Measurements from ENCODE around the gene RBMX. TPM values are rescaled to one million over a fixed set of nuclear protein-coding genes. Genes with fewer than 3 reads are reported as not detected.
"Not testable (repeated sequence)": the region's sequence is repeated elsewhere in the genome, so short reads cannot be mapped to it uniquely, and the experiment has no call there.

Gene RBMX
- 100 to 1,000 TPM; 158 to 329 (median 317) TPM for total RNA-seq

- WGBS, 2 donors (ENCODE audit: low coverage in 1 of 2), result 0 to 46% methylated on average over 5 to 9 of the region's 34 CpGs
- peak; percentile 97 to 98 for TF ChIP-seq POLR2A (IDR thresholded peaks at IDR 0.05)
- no peak for TF ChIP-seq CTCF (IDR thresholded peaks at IDR 0.05)
- TF ChIP-seq EP300 (IDR thresholded peaks at IDR 0.05), result no peak
- peak; percentile 100 for TF ChIP-seq POLR2AphosphoS5 (IDR thresholded peaks at IDR 0.05)
- peak; percentile 96 for ATAC-seq
These were observed at the start of gene RBMX for GRCh38 chrX:136880452-136881013. Gene RBMX (minus strand): TSS chrX:136880725. CDS start chrX:136879427, 1,298 bp downstream.

GRCh38 chrX:136921438-136921837 lies 40.9 kb upstream of the RBMX start:
- not testable (repeated sequence) for H3K27ac ChIP-seq, H3K36me3 ChIP-seq, ATAC-seq, H3K4me1 ChIP-seq, H3K27me3 ChIP-seq, H3K9me3 ChIP-seq, H3K4me3 ChIP-seq
- WGBS, 2 donors (ENCODE audit: low coverage in 1 of 2), result no CpG with 5 or more reads among the region's 25 CpGs

More at GRCh38 chrX:136880452-136881013, at the start of gene RBMX:
- Histone ChIP-seq H3K9me3 (no peaks in the 10 kb centered on the region), H3K27ac (peak within 1 kb of the TSS; percentile 91 to 97 (median 94)), H3K4me3 (peak within 1 kb of the TSS; percentile 78 to 91), H3K27me3 (no peaks in the 10 kb centered on the region), H3K36me3 (peaks cover 0 to 28% of the 10 kb centered on the region in 2 donors), H3K4me1 (peaks cover 0 to 30% (median 0%) of the 10 kb centered on the region in 3 donors)

GRCh38 chrX:136920001-136920400 lies 39.5 kb upstream of the RBMX start:
- no peak for ATAC-seq
- no peak overlapping the region for H3K27ac ChIP-seq
- no peaks in the 10 kb centered on the region for H3K4me1 ChIP-seq
- no peaks in the 10 kb centered on the region for H3K36me3 ChIP-seq
- H3K9me3 ChIP-seq, result no peaks in the 10 kb centered on the region
- TF ChIP-seq CTCF (IDR thresholded peaks at IDR 0.05), result no peak
- no peak for TF ChIP-seq EP300 (IDR thresholded peaks at IDR 0.05)
- no peak for TF ChIP-seq POLR2A (IDR thresholded peaks at IDR 0.05)
- TF ChIP-seq POLR2AphosphoS5 (IDR thresholded peaks at IDR 0.05), result no peak
- no peak overlapping the region for H3K4me3 ChIP-seq
- no peaks in the 10 kb centered on the region for H3K27me3 ChIP-seq

GRCh38 chrX:136916827-136917226 lies 36.3 kb upstream of the RBMX start:
- no peak overlapping the region for H3K4me3 ChIP-seq
- TF ChIP-seq EP300 (IDR thresholded peaks at IDR 0.05), result no peak
- TF ChIP-seq CTCF (IDR thresholded peaks at IDR 0.05), result no peak
- TF ChIP-seq POLR2AphosphoS5 (IDR thresholded peaks at IDR 0.05), result no peak
- no peak for TF ChIP-seq POLR2A (IDR thresholded peaks at IDR 0.05)
- 60% methylated on average over 1 of the region's 2 CpGs; no CpG with 5 or more reads in 1 of the 2 donors for whole genome bisulfite sequencing, 2 donors (ENCODE audit: low coverage in 1 of 2)
- H3K36me3 ChIP-seq, result no peaks in the 10 kb centered on the region
- no peaks in the 10 kb centered on the region for H3K4me1 ChIP-seq
- no peaks in the 10 kb centered on the region for H3K9me3 ChIP-seq
- H3K27ac ChIP-seq, result no peak overlapping the region
- H3K27me3 ChIP-seq, result no peaks in the 10 kb centered on the region
- no peak for ATAC-seq

GRCh38 chrX:136911661-136912060 lies 31.1 kb upstream of the RBMX start:
- not testable (repeated sequence) for H3K27me3 ChIP-seq, H3K27ac ChIP-seq, ATAC-seq, H3K4me3 ChIP-seq, H3K36me3 ChIP-seq, H3K9me3 ChIP-seq
- H3K4me1 ChIP-seq, result peaks cover 0 to 16% (median 0%) of the 10 kb centered on the region in 3 donors
- 52 to 81% methylated on average over 5 to 7 of the region's 7 CpGs for WGBS, 2 donors (ENCODE audit: low coverage in 1 of 2)

GRCh38 chrX:136911253-136911652 lies 30.7 kb upstream of the RBMX start:
- Histone ChIP-seq H3K27me3 (no peaks in the 10 kb centered on the region), H3K36me3 (no peaks in the 10 kb centered on the region), H3K27ac (peak overlapping the region in 1 of 4 donors; percentile 88), H3K9me3 (no peaks in the 10 kb centered on the region), H3K4me3 (peak overlapping the region in 1 of 2 donors; percentile 6), H3K4me1 (peaks cover 0 to 16% (median 0%) of the 10 kb centered on the region in 3 donors)
- ATAC-seq, result no peak
- 18 to 44% methylated on average over 1 to 3 of the region's 3 CpGs for WGBS, 2 donors (ENCODE audit: low coverage in 1 of 2)
- TF ChIP-seq EP300 (IDR thresholded peaks at IDR 0.05) (no peak), POLR2AphosphoS5 (IDR thresholded peaks at IDR 0.05) (no peak), CTCF (IDR thresholded peaks at IDR 0.05) (no peak), POLR2A (IDR thresholded peaks at IDR 0.05) (no peak)
